SIG-M5 treated with dmso at 0.1 percent for 504 hours (cell line): ENCODE measurements around the gene CRIP2.
A peak's percentile ranks its signal among the peaks of the same experiment; 100 is the strongest.

Experiments
- DNase-seq: peaks from one replicate; lab custom pipeline; 2025; ENCODE audit not compliant: unreplicated experiment; lab: John Stamatoyannopoulos, UW

Gene CRIP2

GRCh38 chr14:105475269-105476096 lies 862 bp downstream of the CRIP2 start:
- no peak for DNase-seq

GRCh38 chr14:105476097-105476830 lies 1.6 kb downstream of the CRIP2 start:
- DNase-seq, result no peak

- no peak for DNase-seq
Measured at GRCh38 chr14:105476831-105477659, 2.4 kb downstream of the CRIP2 start.

GRCh38 chr14:105477660-105478397 lies 3.2 kb downstream of the CRIP2 start:
- no peak for DNase-seq

- DNase-seq, result no peak
Measured at GRCh38 chr14:105478398-105479251, 4.0 kb downstream of the CRIP2 start.

- no peak for DNase-seq
Measured at GRCh38 chr14:105479431-105480158, 5.0 kb downstream of the CRIP2 start.

- DNase-seq, result no peak
Measured at GRCh38 chr14:105480199-105480746, 5.7 kb downstream of the CRIP2 start.

GRCh38 chr14:105480807-105481801 lies 6.5 kb downstream of the CRIP2 start:
- DNase-seq, result peak; percentile 82

GRCh38 chr14:105481886-105482457 lies 7.4 kb downstream of the CRIP2 start:
- peak; percentile 93 for DNase-seq

- DNase-seq, result no peak
Measured at GRCh38 chr14:105482486-105483110, 8.0 kb downstream of the CRIP2 start.

GRCh38 chr14:105483300-105484068 lies 8.9 kb downstream of the CRIP2 start:
- DNase-seq, result no peak

GRCh38 chr14:105484069-105484996 lies 9.7 kb downstream of the CRIP2 start:
- no peak for DNase-seq

GRCh38 chr14:105484997-105485393 lies 10.4 kb downstream of the CRIP2 start:
- no peak for DNase-seq

- DNase-seq, result peak; percentile 23
Measured at GRCh38 chr14:105485739-105486162, 11.1 kb downstream of the CRIP2 start.
